Measurements from ENCODE around the gene UROC1.

The UROC1 gene

DNA sequence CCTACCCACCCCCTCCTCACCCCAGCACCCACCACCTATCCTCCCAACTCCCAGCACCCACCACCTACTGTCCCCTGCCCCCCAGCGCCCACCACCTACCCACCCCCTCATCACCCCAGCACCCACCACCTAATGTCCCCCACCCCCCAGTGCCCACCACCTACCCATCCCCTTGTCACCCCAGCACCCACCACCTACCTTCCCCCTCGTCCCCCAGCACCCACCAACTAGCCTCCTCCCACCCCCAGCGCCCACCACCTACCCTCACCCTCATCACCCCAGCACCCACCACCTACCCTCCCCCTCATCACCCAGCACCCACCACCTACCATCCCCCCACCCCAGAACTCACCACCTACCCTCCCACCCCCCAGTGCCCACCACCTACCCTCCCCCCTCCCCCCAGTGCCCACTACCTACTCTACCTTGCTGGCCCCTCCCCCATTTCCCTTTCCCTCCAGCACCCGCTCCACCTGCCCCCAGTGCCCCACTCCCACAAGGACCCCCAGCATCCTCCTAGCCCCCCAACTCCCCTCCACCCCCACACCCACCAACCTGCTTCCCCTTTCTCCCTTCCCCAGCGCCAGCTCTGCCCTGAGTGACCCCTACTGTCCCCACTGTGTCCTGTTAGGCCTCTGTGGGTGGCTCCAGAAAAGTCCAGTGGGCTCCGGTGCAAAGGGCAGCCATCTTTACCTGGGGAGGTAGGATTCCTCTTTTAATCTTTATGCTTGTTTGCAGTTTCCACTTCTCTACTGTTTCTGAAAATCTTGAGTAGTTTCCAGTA lies 1.2 kb downstream of the UROC1 start:
- Histone ChIP-seq H3K27me3 (ENCODE audit: control insufficient read depth, insufficient read depth, low read length, poor library complexity, severe bottlenecking) (no peaks in the 10 kb centered on the region), H3K9me3 (ENCODE audit: control insufficient read depth, low read length) (no peaks in the 10 kb centered on the region), H3K4me3 (ENCODE audit: insufficient read depth, low read depth, low read length) (no peak overlapping the region), H3K36me3 (ENCODE audit: control insufficient read depth, insufficient read depth, low read length) (no peaks in the 10 kb centered on the region), H3K4me1 (ENCODE audit: control insufficient read depth, insufficient read depth, low read length) (peaks cover 19% of the 10 kb centered on the region), H3K27ac (ENCODE audit: insufficient read depth, low read depth, low read length, poor library complexity, severe bottlenecking) (no peak overlapping the region)
- WGBS, 2 experiments: 90 to 98% methylated on average over 3 to 4 of the region's 6 CpGs

DNA sequence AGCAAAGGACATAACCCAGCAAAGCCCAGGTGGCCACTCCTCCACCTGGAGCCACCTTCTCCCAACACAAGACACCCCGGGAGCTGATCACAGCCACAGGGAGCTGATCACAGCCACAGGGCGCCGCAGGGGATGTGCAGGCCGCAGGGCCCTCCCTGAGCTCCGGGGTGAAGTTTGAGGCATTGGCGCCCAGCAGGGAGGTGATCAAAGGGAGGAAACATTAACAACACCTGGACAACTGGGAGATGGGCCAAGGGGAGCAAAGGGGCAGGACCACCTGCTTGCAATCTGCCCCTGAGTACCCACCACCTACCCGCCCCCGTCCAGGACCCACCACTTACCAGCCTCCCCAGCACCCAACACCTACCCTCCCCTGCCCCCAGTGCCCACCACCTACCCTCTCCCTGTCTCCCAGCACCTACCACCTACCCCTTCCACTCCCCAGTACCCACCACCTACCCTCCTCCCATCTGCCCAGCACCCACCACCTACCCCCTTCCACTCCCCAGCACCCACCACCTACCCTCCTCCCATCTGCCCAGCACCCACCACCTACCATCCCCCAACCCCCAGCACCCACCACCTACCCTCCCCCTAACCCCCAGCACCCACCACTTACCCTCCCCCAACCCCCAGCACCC lies 2.4 kb downstream of the UROC1 start:
- H3K27me3 ChIP-seq (ENCODE audit: control insufficient read depth, insufficient read depth, low read length, poor library complexity, severe bottlenecking): no peaks in the 10 kb centered on the region
- H3K9me3 ChIP-seq (ENCODE audit: control insufficient read depth, low read length): no peaks in the 10 kb centered on the region
- no peak overlapping the region for H3K4me3 ChIP-seq (ENCODE audit: insufficient read depth, low read depth, low read length)
- no peaks in the 10 kb centered on the region for H3K36me3 ChIP-seq (ENCODE audit: control insufficient read depth, insufficient read depth, low read length)
- 92 to 93% methylated on average over 8 of the region's 8 CpGs for WGBS, 2 experiments
- H3K4me1 ChIP-seq (ENCODE audit: control insufficient read depth, insufficient read depth, low read length): peaks cover 26% of the 10 kb centered on the region
- no peak overlapping the region for H3K27ac ChIP-seq (ENCODE audit: insufficient read depth, low read depth, low read length, poor library complexity, severe bottlenecking)

DNA sequence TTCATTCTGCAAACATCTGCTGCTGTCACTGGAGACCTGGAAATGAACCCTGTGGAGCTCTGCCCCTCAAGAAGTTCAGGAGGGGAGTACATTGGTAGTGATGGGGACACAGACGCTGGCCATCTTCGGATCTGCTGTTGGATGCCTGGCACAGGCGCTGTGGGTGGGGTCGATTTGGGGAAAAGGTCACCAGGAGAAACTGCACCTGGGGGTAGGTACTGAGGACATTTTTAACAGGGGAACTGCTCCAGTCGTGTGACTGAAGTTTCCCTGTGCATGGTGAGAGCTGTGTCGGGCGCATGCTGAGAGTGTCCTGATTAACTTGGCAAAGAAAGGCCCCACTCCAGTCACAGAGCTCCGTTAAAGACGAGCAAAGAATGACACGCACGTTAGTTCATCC lies 3.4 kb downstream of the UROC1 start:
- Histone ChIP-seq H3K9me3 (ENCODE audit: control insufficient read depth, low read length) (no peaks in the 10 kb centered on the region), H3K27ac (ENCODE audit: insufficient read depth, low read depth, low read length, poor library complexity, severe bottlenecking) (no peak overlapping the region), H3K4me1 (ENCODE audit: control insufficient read depth, insufficient read depth, low read length) (peaks cover 25% of the 10 kb centered on the region), H3K36me3 (ENCODE audit: control insufficient read depth, insufficient read depth, low read length) (no peaks in the 10 kb centered on the region), H3K27me3 (ENCODE audit: control insufficient read depth, insufficient read depth, low read length, poor library complexity, severe bottlenecking) (no peaks in the 10 kb centered on the region), H3K4me3 (ENCODE audit: insufficient read depth, low read depth, low read length) (no peak overlapping the region)
- 81 to 84% methylated on average over 11 of the region's 11 CpGs for WGBS, 2 experiments

DNA sequence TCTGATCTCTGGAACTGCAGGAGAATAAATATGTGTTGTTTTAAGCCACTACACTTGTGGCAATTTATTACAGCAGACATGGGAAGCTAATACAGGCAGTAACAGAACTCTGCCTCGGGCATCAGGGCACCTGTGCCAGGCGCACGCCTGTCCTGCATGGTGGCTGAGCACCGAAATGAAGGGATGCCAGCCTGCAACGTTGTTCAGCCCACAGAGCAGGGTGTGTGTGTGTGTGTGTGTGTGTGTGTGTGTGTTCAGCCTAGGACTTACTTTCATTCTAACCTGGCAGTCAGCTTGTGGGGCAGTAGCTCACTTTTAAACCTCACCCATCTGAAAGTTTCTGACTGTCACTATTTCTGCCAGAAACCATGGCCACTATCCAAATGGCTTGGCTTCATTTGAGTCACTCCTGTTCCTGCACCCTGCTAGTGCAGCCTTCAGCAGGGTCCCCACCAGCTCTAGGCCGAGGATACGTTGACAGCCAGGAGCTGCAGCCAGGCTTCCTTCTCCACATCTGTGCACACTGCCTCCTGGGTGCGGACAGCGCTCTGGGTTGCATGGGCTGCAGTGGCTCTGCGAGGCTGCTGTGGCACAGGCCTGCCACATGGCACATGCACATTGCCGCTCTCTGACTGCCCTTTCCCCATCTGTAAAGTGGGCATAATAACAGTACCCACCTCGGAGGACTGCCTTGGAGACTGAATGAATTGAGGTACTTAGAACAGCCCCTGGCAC lies 4.5 kb downstream of the UROC1 start:
- WGBS, 2 experiments: 91% methylated on average over 12 of the region's 12 CpGs

DNA sequence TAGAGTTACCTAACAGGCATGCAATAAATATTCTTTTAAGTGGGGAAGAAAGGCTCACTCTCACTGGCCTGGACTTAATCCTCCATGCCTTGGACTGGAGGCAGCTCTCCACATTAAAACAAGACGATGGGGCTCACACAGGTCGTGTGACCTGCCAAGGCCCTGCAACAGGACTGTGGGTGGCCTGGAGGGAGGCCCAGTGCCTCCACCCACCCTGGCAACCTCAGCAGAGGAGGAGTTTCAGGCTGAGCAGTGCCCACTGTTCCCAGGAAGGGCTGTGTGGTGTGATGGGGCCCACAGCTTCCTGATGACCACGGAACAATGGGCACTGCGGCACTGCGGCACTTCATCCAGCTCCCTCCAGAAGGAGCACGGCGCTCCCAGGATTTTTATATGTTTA lies 5.5 kb downstream of the UROC1 start:
- Histone ChIP-seq H3K4me3 (ENCODE audit: insufficient read depth, low read depth, low read length) (no peak overlapping the region), H3K9me3 (ENCODE audit: control insufficient read depth, low read length) (no peaks in the 10 kb centered on the region), H3K27me3 (ENCODE audit: control insufficient read depth, insufficient read depth, low read length, poor library complexity, severe bottlenecking) (no peaks in the 10 kb centered on the region), H3K27ac (ENCODE audit: insufficient read depth, low read depth, low read length, poor library complexity, severe bottlenecking) (no peak overlapping the region), H3K4me1 (ENCODE audit: control insufficient read depth, insufficient read depth, low read length) (peaks cover 13% of the 10 kb centered on the region), H3K36me3 (ENCODE audit: control insufficient read depth, insufficient read depth, low read length) (no peaks in the 10 kb centered on the region)
- 82 to 85% methylated on average over 7 of the region's 7 CpGs for WGBS, 2 experiments

More for the DNA sequence above, 4.5 kb downstream of the UROC1 start:
- Histone ChIP-seq H3K27ac (ENCODE audit: insufficient read depth, low read depth, low read length, poor library complexity, severe bottlenecking) (no peak overlapping the region), H3K27me3 (ENCODE audit: control insufficient read depth, insufficient read depth, low read length, poor library complexity, severe bottlenecking) (no peaks in the 10 kb centered on the region), H3K4me1 (ENCODE audit: control insufficient read depth, insufficient read depth, low read length) (peaks cover 15% of the 10 kb centered on the region), H3K36me3 (ENCODE audit: control insufficient read depth, insufficient read depth, low read length) (no peaks in the 10 kb centered on the region), H3K4me3 (ENCODE audit: insufficient read depth, low read depth, low read length) (no peak overlapping the region), H3K9me3 (ENCODE audit: control insufficient read depth, low read length) (no peaks in the 10 kb centered on the region)

DNA sequence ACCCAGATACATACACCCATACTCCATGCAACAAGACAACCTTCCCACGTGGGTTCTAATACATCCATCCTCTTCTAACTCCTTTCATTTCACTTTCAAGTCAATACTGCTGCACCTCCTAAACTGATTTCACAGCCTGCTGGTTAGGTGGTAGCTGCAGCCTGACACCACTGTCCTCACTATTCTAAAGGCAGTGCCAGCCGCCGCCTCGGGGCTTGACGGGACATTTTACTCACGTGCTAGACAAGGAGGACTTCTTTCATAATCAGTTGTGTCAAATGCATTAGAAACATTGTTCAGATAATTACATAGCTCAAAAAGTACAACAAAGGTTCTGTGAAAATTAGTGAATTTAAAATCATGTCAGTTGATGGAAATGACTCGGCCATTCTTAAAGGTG lies 6.3 kb downstream of the UROC1 start:
- no peak overlapping the region for H3K4me3 ChIP-seq (ENCODE audit: insufficient read depth, low read depth, low read length)
- WGBS, 2 experiments: 82 to 86% methylated on average over 6 to 7 of the region's 7 CpGs
- no peaks in the 10 kb centered on the region for H3K27me3 ChIP-seq (ENCODE audit: control insufficient read depth, insufficient read depth, low read length, poor library complexity, severe bottlenecking)
- H3K4me1 ChIP-seq (ENCODE audit: control insufficient read depth, insufficient read depth, low read length): peaks cover 13% of the 10 kb centered on the region
- no peaks in the 10 kb centered on the region for H3K9me3 ChIP-seq (ENCODE audit: control insufficient read depth, low read length)
- no peak overlapping the region for H3K27ac ChIP-seq (ENCODE audit: insufficient read depth, low read depth, low read length, poor library complexity, severe bottlenecking)
- no peaks in the 10 kb centered on the region for H3K36me3 ChIP-seq (ENCODE audit: control insufficient read depth, insufficient read depth, low read length)

DNA sequence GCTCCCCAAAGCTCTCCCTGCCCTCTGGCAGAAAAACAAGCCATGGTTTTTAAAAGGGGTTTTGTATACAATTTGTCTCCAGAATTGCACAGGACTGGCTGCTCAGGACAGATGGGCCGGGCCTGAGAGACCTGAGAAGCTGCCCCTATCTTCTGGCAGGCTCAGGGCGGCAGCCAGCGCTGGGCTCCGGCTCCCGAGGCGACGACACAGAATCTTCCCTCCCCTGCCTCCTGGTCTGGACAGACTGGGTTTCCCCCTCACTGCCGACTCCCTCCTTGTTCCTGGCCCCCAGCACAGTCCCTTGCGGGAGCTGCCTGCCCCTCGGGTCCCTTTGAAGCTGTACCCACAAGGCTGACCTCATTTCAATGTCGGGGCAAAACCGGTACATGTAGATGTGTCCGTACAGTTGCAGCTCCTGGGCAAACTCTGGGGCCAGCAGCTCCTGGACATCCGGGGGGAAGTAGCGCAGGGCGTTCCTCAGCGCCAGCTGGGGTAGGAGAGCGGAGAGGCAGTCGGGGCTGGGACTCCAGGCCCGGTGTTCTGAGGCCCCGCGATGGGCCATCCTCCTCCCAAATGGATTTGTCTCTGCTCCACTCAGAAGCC lies 7.2 kb downstream of the UROC1 start:
- peaks cover 13% of the 10 kb centered on the region for H3K4me1 ChIP-seq (ENCODE audit: control insufficient read depth, insufficient read depth, low read length)
- H3K4me3 ChIP-seq (ENCODE audit: insufficient read depth, low read depth, low read length): no peak overlapping the region
- H3K36me3 ChIP-seq (ENCODE audit: control insufficient read depth, insufficient read depth, low read length): no peaks in the 10 kb centered on the region
- no peak overlapping the region for H3K27ac ChIP-seq (ENCODE audit: insufficient read depth, low read depth, low read length, poor library complexity, severe bottlenecking)
- H3K27me3 ChIP-seq (ENCODE audit: control insufficient read depth, insufficient read depth, low read length, poor library complexity, severe bottlenecking): no peaks in the 10 kb centered on the region
- 93% methylated on average over 22 of the region's 22 CpGs for WGBS, 2 experiments
- no peaks in the 10 kb centered on the region for H3K9me3 ChIP-seq (ENCODE audit: control insufficient read depth, low read length)

DNA sequence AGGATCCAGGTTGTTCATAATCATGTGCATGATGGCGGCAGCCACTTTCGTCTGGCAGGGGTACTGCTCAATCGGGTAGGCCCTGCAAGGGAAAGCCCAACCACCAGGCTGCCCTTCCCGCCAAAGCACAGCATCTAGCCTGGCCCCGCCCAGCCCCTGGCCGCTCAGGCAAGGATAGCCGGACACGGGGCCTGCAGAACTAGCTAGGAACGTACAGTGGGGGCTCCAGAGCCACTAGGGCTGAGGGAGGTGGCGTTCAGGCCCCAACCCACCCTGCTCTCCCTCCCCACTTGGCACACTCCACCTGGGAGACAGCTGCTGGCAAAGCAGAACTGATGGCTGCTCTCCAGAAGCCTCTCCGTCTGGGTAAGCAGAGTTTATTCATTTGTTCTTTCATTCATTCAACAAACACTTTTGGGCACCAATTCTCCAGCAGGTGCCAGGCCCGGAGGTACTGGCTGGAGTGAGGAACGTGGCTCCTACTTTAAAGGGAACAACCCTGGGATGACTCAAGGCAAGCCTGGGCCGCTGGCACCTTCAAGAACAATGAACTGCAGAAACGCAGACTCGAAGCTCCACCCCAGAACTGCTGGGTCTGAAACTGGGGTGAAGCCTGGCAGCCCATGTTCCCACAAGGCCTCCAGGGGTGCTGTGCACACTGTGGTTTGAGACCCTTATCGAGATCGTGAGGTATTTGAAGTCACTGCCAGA lies 7.8 kb downstream of the UROC1 start:
- WGBS, 2 experiments: 92 to 93% methylated on average over 18 of the region's 18 CpGs
- H3K27me3 ChIP-seq (ENCODE audit: control insufficient read depth, insufficient read depth, low read length, poor library complexity, severe bottlenecking): no peaks in the 10 kb centered on the region
- no peaks in the 10 kb centered on the region for H3K9me3 ChIP-seq (ENCODE audit: control insufficient read depth, low read length)
- no peak overlapping the region for H3K27ac ChIP-seq (ENCODE audit: insufficient read depth, low read depth, low read length, poor library complexity, severe bottlenecking)
- H3K36me3 ChIP-seq (ENCODE audit: control insufficient read depth, insufficient read depth, low read length): no peaks in the 10 kb centered on the region
- H3K4me1 ChIP-seq (ENCODE audit: control insufficient read depth, insufficient read depth, low read length): peaks cover 10% of the 10 kb centered on the region
- no peak overlapping the region for H3K4me3 ChIP-seq (ENCODE audit: insufficient read depth, low read depth, low read length)

DNA sequence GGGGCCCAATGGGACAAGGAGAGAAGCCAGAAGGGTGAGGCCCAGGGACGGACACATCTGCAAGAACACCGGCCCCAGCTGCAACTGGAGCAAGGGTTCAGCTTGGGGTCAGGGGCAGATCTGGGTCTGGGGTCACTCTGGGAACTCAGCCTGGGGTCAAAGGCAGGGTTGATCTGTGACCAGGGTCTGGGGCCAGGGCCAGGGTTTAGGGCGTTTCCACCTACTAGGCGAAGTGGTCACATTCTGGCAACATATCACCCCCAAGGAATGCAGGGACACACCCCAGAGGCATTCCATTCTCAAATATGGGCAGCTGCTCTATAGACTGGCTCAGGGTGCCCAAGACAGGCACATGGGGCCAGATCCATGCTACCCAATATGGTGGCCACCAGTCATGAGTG lies 9.0 kb downstream of the UROC1 start:
- Histone ChIP-seq H3K9me3 (ENCODE audit: control insufficient read depth, low read length) (no peaks in the 10 kb centered on the region), H3K27me3 (ENCODE audit: control insufficient read depth, insufficient read depth, low read length, poor library complexity, severe bottlenecking) (no peaks in the 10 kb centered on the region), H3K4me3 (ENCODE audit: insufficient read depth, low read depth, low read length) (no peak overlapping the region), H3K27ac (ENCODE audit: insufficient read depth, low read depth, low read length, poor library complexity, severe bottlenecking) (no peak overlapping the region), H3K36me3 (ENCODE audit: control insufficient read depth, insufficient read depth, low read length) (no peaks in the 10 kb centered on the region), H3K4me1 (ENCODE audit: control insufficient read depth, insufficient read depth, low read length) (peaks cover 10% of the 10 kb centered on the region)
- WGBS, 2 experiments: 92 to 97% methylated on average over 4 of the region's 4 CpGs

All from ectodermal cell (in vitro differentiated cells).